ENCODE data around the gene ZNF208. TPM values are rescaled to one million over a fixed set of nuclear protein-coding genes. Genes with fewer than 3 reads are reported as not detected.

ZNF208 gene
- total RNA-seq, 1 experiment from 2014 or later: not detected

GRCh38 chr19:21934131-21934530, 76.6 kb downstream of the ZNF208 start:
- ChIA-PET POLR2A (no interaction called here), CTCF (no interaction called here)
- no peaks in the 10 kb centered on the region for H3K4me1 Mint-ChIP-seq
- H3K9me3 Mint-ChIP-seq: peaks cover 95% of the 10 kb centered on the region
- ATAC-seq: no peak
- H3K27ac Mint-ChIP-seq: no peak overlapping the region
- no peak overlapping the region for H3K4me3 Mint-ChIP-seq
- no peak for DNase-seq (ENCODE audit: low spot score)
- TF ChIP-seq, protein P1, sequence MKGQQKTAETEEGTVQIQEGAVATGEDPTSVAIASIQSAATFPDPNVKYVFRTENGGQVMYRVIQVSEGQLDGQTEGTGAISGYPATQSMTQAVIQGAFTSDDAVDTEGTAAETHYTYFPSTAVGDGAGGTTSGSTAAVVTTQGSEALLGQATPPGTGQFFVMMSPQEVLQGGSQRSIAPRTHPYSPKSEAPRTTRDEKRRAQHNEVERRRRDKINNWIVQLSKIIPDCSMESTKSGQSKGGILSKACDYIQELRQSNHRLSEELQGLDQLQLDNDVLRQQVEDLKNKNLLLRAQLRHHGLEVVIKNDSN (CRISPR knock-in tag; IDR thresholded peaks at IDR 0.05): no peak
- TF ChIP-seq IRF2 (CRISPR knock-in tag; IDR thresholded peaks at IDR 0.05; ENCODE audit: borderline replicate concordance, low read depth) (no peak), CBFB (CRISPR knock-in tag; IDR thresholded peaks at IDR 0.05; ENCODE audit: low read depth) (no peak), ZBTB21 (CRISPR knock-in tag; IDR thresholded peaks at IDR 0.05; ENCODE audit: borderline replicate concordance) (no peak), NR3C1 (CRISPR knock-in tag; conservative IDR thresholded peaks at IDR 0.05; ENCODE audit: low read depth) (no peak), ZNF263 (CRISPR knock-in tag; IDR thresholded peaks at IDR 0.05; ENCODE audit: low read depth) (no peak), ELF4 (CRISPR knock-in tag; IDR thresholded peaks at IDR 0.05; ENCODE audit: low read depth) (no peak), EMX1 (CRISPR knock-in tag; IDR thresholded peaks at IDR 0.05) (no peak), CREB1 (CRISPR knock-in tag; IDR thresholded peaks at IDR 0.05) (no peak), GTF2I (CRISPR knock-in tag; conservative IDR thresholded peaks at IDR 0.05) (no peak), ZNF317 (CRISPR knock-in tag; IDR thresholded peaks at IDR 0.05; ENCODE audit: borderline replicate concordance, low read depth) (no peak), FOXP1 (CRISPR knock-in tag; IDR thresholded peaks at IDR 0.05; ENCODE audit: borderline replicate concordance) (no peak)
- TF ChIP-seq, protein P2, sequence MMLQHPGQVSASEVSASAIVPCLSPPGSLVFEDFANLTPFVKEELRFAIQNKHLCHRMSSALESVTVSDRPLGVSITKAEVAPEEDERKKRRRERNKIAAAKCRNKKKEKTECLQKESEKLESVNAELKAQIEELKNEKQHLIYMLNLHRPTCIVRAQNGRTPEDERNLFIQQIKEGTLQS (CRISPR knock-in tag; conservative IDR thresholded peaks at IDR 0.05): no peak
- TF ChIP-seq, protein P3, sequence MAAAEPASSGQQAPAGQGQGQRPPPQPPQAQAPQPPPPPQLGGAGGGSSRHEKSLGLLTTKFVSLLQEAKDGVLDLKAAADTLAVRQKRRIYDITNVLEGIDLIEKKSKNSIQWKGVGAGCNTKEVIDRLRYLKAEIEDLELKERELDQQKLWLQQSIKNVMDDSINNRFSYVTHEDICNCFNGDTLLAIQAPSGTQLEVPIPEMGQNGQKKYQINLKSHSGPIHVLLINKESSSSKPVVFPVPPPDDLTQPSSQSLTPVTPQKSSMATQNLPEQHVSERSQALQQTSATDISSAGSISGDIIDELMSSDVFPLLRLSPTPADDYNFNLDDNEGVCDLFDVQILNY (CRISPR knock-in tag; IDR thresholded peaks at IDR 0.05): no peak
- TF ChIP-seq, protein P4, sequence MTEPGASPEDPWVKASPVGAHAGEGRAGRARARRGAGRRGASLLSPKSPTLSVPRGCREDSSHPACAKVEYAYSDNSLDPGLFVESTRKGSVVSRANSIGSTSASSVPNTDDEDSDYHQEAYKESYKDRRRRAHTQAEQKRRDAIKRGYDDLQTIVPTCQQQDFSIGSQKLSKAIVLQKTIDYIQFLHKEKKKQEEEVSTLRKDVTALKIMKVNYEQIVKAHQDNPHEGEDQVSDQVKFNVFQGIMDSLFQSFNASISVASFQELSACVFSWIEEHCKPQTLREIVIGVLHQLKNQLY (CRISPR knock-in tag; IDR thresholded peaks at IDR 0.05): no peak
- TF ChIP-seq, protein P5, sequence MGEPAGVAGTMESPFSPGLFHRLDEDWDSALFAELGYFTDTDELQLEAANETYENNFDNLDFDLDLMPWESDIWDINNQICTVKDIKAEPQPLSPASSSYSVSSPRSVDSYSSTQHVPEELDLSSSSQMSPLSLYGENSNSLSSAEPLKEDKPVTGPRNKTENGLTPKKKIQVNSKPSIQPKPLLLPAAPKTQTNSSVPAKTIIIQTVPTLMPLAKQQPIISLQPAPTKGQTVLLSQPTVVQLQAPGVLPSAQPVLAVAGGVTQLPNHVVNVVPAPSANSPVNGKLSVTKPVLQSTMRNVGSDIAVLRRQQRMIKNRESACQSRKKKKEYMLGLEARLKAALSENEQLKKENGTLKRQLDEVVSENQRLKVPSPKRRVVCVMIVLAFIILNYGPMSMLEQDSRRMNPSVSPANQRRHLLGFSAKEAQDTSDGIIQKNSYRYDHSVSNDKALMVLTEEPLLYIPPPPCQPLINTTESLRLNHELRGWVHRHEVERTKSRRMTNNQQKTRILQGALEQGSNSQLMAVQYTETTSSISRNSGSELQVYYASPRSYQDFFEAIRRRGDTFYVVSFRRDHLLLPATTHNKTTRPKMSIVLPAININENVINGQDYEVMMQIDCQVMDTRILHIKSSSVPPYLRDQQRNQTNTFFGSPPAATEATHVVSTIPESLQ (CRISPR knock-in tag; IDR thresholded peaks at IDR 0.05): no peak
- TF ChIP-seq, protein P6, sequence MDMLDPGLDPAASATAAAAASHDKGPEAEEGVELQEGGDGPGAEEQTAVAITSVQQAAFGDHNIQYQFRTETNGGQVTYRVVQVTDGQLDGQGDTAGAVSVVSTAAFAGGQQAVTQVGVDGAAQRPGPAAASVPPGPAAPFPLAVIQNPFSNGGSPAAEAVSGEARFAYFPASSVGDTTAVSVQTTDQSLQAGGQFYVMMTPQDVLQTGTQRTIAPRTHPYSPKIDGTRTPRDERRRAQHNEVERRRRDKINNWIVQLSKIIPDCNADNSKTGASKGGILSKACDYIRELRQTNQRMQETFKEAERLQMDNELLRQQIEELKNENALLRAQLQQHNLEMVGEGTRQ (CRISPR knock-in tag; IDR thresholded peaks at IDR 0.05): no peak
- H3K27me3 Mint-ChIP-seq (ENCODE audit: low read depth): peaks cover 12% of the 10 kb centered on the region
- H3K36me3 Mint-ChIP-seq: peaks cover 87% of the 10 kb centered on the region

GRCh38 chr19:21922276-21922675, 88.5 kb downstream of the ZNF208 start:
- Mint-ChIP-seq H3K4me3 (no peak overlapping the region), H3K4me1 (no peaks in the 10 kb centered on the region), H3K9me3 (peaks cover 90% of the 10 kb centered on the region), H3K27ac (no peak overlapping the region), H3K27me3 (ENCODE audit: low read depth) (peaks cover 7% of the 10 kb centered on the region), H3K36me3 (peaks cover 85% of the 10 kb centered on the region)
- ATAC-seq: no peak
- ChIA-PET POLR2A (no interaction called here), CTCF (no interaction called here)
- DNase-seq (ENCODE audit: low spot score): no peak
- no peak for TF ChIP-seq TCF7 (CRISPR knock-in tag; IDR thresholded peaks at IDR 0.05; ENCODE audit: low read depth)
- TF ChIP-seq ATF2 (CRISPR knock-in tag; IDR thresholded peaks at IDR 0.05; ENCODE audit: borderline replicate concordance, low read depth): no peak
- TF ChIP-seq SMAD3 (CRISPR knock-in tag; IDR thresholded peaks at IDR 0.05; ENCODE audit: borderline replicate concordance): no peak
- no peak for TF ChIP-seq NFE2L1 (CRISPR knock-in tag; IDR thresholded peaks at IDR 0.05)
- TF ChIP-seq SOX15 (CRISPR knock-in tag; IDR thresholded peaks at IDR 0.05): no peak
- TF ChIP-seq, protein P1 (CRISPR knock-in tag; IDR thresholded peaks at IDR 0.05): no peak
- no peak for TF ChIP-seq RELA (CRISPR knock-in tag; IDR thresholded peaks at IDR 0.05; ENCODE audit: borderline replicate concordance)
- TF ChIP-seq ZBTB21 (CRISPR knock-in tag; IDR thresholded peaks at IDR 0.05; ENCODE audit: borderline replicate concordance): no peak
- TF ChIP-seq, protein P7, sequence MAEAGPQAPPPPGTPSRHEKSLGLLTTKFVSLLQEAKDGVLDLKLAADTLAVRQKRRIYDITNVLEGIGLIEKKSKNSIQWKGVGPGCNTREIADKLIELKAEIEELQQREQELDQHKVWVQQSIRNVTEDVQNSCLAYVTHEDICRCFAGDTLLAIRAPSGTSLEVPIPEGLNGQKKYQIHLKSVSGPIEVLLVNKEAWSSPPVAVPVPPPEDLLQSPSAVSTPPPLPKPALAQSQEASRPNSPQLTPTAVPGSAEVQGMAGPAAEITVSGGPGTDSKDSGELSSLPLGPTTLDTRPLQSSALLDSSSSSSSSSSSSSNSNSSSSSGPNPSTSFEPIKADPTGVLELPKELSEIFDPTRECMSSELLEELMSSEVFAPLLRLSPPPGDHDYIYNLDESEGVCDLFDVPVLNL (CRISPR knock-in tag; IDR thresholded peaks at IDR 0.05; ENCODE audit: borderline replicate concordance, low read depth): no peak
- TF ChIP-seq NFATC4 (CRISPR knock-in tag; IDR thresholded peaks at IDR 0.05): no peak

Data from WTC11 (cell line).